GM12873 (cell line): ENCODE data around the gene STK25.

Source experiments
- TF ChIP-seq, protein P1 (sequence below): IDR thresholded peaks from 2 replicates; pipeline ENCODE4 v1.5.1; 2012; ENCODE audit warnings: low read depth, mild to moderate bottlenecking, moderate library complexity, low read length, control low read depth; ENCODE audit not compliant: insufficient read depth; ENCODE audit errors: missing control alignments

STK25 gene

DNA sequence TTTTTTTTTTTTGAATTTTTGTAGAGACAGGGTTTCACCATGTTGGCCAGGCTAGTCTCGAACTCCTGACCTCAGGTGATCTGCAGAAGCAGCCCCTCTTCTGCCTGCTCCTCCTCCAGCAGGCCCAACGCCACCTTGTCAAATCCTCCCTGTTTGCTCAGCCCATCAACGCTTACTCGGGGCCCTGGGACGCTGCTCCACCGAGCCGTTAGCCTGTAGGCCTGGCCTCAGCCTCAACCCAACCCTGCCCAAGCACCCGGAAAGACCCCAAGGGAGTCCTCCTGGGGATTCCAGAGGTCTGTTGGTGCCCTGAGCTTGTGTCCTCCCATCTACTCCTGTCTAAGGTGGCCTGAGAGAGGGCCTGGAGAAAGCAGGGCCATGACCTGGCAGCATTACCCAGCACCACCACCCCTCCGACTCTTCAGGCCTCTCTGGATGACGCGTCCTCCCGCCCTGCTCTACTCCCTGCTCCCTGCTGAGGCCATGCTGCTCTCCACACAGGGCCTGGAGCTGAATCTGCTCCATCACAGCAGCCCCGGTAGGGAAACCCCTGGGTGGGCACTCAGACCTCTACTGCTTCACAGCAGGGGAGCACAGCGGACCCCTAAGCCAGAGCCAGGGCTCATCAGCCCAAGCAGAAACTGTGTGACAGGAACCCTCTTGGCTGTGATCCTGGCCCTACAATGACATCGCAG is 3.2 kb downstream of the STK25 start:
- TF ChIP-seq, protein P1, sequence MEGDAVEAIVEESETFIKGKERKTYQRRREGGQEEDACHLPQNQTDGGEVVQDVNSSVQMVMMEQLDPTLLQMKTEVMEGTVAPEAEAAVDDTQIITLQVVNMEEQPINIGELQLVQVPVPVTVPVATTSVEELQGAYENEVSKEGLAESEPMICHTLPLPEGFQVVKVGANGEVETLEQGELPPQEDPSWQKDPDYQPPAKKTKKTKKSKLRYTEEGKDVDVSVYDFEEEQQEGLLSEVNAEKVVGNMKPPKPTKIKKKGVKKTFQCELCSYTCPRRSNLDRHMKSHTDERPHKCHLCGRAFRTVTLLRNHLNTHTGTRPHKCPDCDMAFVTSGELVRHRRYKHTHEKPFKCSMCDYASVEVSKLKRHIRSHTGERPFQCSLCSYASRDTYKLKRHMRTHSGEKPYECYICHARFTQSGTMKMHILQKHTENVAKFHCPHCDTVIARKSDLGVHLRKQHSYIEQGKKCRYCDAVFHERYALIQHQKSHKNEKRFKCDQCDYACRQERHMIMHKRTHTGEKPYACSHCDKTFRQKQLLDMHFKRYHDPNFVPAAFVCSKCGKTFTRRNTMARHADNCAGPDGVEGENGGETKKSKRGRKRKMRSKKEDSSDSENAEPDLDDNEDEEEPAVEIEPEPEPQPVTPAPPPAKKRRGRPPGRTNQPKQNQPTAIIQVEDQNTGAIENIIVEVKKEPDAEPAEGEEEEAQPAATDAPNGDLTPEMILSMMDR = no peak

DNA sequence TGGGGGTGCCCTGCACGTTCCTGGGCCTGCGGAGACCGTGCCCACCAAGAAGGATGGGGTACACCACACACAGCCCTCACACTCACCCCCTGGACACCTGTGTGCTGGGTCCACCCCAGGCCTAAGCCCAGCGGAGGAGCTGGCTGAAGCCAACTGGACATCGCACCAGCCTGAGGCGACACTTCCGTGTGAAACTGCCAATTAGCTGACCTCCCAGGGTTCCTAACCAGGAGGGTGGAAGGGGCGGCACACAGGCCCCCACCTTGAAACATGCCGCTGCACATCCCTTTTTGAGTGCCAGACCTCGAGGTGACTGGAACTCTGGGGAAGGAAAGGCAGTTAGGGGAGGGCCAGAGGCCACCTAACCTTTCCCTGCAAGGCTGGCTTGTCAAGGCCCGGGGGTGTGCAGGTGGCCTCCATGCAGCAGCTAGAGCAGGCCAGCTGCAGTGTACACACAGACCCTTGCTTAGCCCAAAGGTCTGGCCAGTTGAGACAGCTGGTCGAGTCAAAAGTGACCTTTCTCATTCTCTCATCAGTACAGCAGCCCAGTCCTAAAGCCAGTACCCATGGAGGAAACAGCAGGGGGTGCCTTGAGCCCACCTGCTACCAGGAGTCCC is 4.5 kb downstream of the STK25 start:
- TF ChIP-seq, protein P1 = no peak

- TF ChIP-seq, protein P1 = no peak
Measured at GRCh38 chr2:241502281-241502680, 6.1 kb downstream of the STK25 start.

- TF ChIP-seq, protein P1 = no peak
Measured at GRCh38 chr2:241501551-241501950, 6.8 kb downstream of the STK25 start.

GRCh38 chr2:241501099-241501541 is 7.3 kb downstream of the STK25 start:
- TF ChIP-seq, protein P1 = no peak

DNA sequence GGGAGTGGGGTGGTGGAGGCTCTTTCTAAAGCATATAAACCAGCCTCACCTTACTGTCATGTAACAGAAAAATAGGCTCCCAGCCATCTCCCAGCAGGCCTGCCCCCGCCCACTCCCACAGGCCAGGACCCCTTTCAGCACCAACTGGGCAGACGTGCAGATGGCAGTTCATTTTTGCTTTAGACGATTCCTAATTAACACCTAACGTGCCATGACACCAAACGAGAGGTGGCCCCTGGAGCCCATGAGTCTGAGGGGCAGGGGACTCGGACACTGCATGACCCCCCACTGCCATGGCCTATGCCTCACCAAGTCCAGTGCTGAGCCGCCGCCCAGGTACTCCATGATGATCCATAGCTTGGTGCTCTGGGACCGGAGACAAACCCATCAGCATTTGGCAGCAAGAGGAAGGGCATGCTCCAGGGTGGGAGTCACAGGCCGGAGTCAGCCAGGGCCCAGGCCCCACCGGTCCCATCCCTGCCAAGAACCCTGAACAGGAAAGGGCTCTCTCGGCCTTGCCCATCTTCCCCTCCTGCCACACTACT is 7.9 kb downstream of the STK25 start:
- TF ChIP-seq, protein P1 = no peak

DNA sequence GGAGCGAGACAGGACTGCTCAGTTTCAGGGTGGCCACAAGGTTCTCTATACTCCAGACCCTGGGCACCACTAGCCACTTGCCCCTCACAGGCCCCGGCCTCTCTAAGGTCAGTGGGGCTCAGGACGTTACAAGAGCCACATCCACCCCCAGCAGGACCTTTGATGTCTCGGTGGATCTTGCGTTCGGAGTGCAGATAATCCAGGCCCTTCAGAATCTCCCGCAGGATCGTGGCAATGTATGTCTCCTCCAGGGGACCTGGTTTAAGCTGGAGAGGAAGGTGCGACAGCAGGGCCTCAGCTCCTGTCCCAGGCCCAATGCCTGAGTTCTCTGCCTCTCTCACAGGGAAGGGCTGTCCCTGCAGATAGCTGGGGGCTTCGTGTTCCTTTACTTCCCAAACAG is 8.4 kb downstream of the STK25 start:
- TF ChIP-seq, protein P1 = no peak
